HG03159 (cell line): Measurements from ENCODE around the gene TRAF3.
A peak's percentile ranks its signal among the peaks of the same experiment; 100 is the strongest.

Experiments
- ATAC-seq: cut with Tn5 transposase; IDR thresholded peaks from one replicate; pipeline ENCODE4 v1.9.1; 2021; ENCODE audit warnings: mild to moderate bottlenecking, moderate library complexity; ENCODE audit not compliant: unreplicated experiment

The TRAF3 gene

DNA sequence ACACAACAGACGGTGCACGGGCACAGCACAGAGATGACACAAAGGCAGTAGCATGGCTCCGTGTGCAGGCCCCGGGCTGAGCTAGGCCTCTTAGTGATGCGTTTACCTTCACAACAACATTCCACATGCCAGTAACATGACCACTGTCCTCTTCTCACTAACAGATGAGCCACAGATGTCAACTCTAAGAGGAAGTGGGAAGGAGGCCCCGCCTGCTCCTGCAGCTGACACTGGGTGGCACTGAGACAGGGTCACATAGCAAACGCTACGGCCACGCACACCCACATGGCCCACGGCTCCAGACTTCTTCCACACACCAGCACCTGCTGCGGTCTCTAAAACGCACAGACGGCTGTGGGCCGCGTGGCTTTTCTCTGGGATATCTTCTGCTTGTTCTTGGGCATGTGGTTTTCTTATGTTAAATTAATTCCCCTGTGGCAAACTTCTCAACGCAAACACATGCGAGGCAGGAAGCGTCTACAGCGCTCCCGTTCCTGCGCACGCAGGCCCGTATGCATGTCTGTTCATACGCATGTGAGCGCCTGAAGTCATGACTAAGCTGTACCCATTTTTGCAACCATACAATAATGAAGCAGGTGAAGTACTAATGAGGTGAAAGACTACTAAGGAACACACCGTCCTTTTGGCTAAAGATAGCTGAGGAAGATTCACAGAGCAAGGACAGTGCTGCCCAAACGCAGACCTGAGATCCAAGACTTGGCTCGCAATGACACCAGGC, 172.0 kb downstream of the TRAF3 start:
- ATAC-seq, result peak; percentile 70

DNA sequence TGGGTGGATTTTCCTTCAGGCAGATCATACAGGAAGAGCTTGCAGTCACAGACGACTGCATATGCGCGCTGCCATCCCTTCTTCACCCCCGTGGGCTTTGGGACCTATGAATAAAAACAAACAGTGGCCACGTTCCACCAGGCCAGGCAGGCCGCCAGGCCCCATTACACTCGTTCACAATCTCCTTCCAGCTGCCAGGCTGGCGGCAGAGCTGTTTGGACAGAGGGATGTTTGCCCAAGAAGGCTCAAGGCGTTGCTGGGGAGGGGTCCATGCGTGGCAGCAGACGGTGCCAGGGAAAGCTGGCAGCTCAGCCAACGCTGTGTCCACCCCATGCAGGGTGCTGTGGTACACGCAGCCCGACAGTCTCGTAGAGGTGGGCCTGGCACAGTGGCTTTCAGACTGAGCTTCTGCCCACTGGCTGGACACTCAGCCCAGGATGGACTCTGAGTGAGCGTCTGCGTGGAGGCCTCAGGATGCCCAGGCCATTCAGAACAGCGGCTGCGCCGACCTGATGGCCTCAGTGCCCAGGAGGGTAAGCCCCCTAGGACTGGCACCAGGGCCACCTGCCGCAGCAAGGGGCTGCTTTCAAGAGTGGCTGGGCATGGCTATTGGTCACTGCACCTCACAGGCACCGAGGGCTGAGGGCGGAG, 172.7 kb downstream of the TRAF3 start:
- no peak for ATAC-seq

DNA sequence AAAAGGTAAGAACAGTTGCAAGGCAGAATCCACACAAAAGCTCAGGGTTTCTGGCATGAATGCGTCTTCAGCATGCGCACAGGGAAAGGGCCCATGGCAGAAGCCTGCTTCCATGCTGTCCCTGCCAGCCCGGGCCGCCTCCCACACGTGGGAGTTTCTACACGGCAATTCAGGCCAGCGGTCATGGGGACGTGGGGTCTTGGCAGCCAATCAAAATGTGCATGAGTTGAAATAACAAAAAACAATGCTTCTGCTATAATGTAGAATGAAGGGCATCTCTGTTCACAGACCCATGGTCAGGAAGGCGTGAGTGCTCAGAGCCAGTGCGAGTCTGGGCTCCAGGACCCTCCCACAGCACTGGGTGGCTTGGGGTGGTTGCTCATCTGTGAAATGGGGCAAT, 173.8 kb downstream of the TRAF3 start:
- no peak for ATAC-seq

DNA sequence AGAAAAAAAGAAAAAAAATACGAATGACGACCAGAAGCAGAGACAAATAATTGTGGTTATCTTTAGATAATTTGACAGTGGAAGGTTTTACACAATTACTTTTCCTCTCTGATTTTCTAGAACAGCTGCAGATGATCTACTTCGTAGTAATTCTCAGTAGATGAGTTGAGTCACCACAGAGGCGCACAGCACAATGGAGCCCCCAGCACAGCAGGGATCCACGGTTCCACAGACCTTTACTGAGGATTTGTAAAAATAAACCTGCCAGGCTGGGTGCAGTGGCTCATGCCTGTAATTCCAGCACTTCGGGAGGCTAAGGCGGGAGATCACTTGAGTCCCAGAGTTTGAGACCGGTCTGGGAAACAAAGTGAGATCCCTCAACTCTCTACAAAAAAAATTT, 174.6 kb downstream of the TRAF3 start:
- ATAC-seq, result no peak

DNA sequence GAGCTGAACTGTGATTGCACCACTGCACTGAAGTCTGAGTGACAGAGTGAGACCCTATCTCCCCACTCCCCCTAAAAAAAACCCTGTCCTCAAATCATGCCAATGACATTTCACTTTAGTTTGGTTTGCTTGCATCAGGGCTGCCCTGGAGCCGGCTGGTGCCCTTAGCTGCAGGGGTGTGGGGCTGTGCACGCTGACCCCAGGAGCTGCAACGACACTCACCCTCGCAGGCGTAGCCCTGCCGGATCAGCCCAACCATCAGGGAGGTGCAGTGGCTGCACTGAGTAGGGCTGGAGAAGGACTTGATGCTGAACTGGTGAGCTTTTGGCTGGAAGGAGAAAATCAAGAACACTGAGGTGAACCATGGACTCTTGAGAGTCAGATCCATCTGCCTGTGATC, 175.0 kb downstream of the TRAF3 start:
- no peak for ATAC-seq

DNA sequence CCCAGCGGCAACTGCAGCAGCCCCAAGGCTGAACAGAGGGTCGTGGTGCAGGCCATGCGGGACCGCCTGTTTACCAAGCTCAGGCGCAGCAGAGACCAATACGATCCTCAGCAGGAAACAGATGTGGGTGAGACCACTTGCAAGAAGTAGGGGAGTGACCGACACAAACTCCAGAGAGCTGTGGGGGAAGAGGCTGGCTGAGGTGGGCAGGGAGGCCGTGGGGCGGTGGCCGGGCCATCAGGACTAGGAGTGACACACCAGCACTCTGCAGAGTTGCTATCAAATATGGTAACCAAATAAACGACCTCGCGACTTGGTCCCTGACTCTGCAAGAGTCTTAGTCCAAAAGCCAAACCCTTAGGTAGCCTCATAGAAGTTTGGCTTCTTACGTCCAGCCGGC, 175.9 kb downstream of the TRAF3 start:
- ATAC-seq, result no peak

DNA sequence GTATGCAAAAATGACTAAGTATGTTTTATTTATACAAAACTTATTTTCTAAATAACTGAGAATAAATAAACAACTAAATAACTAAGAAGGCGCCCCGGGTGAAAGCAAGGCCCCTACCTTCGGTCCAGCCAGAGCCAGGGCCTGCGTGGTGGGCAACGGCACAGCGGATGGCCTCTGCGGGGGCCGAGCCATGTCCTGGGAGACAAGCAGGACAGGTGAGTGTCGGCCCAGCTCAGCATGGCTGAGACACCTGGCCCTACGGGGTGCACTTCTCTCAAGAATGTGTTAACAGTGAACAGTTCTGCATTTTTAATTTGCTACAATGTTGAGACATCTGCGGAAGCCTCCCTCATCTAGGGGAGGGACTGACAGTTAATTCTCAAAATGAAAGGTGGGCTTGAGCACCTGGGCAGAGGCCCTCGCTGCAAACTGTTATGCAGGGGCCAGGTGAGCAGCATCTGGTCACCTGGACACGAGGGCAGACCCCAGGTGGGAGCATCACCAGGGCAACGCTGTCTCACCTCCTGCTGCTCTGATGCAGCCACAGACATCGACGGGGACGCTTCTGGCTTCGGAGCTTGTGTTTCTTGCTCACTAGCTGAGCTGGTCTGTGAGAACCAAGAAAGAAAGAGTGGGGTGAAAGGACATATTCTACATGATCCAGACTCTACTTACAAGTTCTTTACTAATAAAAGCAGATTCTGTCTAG, 177.0 kb downstream of the TRAF3 start:
- no peak for ATAC-seq

DNA sequence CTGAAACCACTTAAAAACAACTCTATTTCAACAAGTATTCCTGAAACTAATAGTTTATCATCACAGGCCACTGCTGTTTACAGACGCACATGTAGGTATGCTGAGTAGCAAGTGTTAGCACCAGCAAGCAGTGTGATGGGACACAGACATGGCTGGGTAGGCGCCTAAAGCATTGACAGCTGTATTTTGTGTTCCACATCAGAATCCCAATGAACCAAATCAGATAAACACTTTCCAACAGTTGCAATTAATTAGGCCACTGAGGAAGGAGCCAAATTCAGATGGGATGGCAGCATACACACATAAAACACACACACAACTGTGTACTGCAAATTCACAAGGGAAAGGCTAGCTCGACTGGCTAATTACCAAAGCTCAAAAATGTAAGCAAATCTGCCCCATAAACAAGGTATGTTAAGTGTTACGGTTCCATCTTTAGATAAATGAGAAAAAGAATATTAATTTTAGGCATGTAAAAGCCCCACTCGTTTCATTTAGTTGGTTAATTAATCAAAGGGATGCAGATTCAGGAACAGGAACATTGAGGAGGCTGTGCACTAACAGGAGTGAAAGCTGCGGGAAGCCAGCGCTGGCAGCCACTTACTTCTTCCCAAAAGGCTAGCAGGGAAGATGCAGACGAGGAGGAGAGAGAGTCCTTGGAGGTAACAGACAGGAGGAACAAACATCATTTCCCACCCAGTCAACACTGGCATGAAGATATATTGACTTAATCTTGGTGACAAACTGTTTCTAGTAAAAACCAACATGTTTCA, 178.6 kb downstream of the TRAF3 start:
- ATAC-seq, result no peak

DNA sequence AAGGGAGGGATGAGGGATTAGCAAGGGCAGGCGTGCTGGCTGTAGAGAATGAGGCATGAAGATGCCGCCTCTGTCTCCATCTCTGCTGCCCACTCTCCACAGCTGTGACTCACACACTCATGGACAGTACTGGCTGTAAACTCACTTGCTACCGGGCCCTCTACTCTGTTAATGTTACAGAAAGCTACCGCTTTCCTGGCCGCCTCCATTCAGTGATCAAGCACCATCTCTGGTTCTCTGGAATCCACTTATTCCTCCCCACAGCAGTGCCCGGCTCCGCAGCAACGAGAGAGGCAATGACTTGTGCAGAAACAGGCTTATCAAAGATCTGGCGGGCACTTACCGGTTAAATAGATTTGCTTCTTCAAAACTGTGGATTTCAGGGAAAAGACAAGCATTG, 180.0 kb downstream of the TRAF3 start:
- ATAC-seq, result no peak

DNA sequence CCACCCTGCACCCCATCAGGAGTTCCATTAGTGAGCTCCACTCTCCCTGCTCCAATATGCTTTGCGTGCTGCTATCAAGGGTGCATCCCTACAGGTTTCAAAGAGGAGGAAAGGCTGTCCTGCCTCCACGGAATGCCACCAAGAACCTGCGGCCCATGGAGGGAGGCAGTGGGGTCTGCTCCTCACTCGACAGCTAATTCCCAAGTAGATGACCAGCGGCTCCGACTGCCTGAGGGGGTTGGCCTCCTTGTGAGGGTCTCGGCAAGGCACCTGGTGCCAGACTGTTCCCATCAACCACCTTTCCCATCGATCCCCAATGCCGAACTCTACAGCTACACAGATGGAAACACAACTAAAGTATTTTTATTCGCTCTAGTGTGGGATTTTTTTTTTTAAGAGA, 181.2 kb downstream of the TRAF3 start:
- ATAC-seq, result no peak
